Nephron (organoid): ENCODE results near the gene KCND3.

Experiments used
- H3K27ac Mint-ChIP-seq, 3 experiments: 2 replicates each; pipeline ENCODE4 v1.8.0; 2020; ENCODE audit warnings: mixed read lengths in 3 of 3, mild to moderate bottlenecking in 2 of 3, moderate library complexity in 1 of 3
- H3K27me3 Mint-ChIP-seq: 2 replicates; pipeline ENCODE4 v1.8.0; 2021; ENCODE audit warnings: low read depth, mild to moderate bottlenecking, moderate library complexity, mixed read lengths
- H3K36me3 Mint-ChIP-seq: 2 replicates; pipeline ENCODE4 v1.8.0; 2020; ENCODE audit warnings: low read depth, mixed read lengths
- H3K4me1 Mint-ChIP-seq: 2 replicates; pipeline ENCODE4 v1.8.0; 2020; ENCODE audit warnings: mixed read lengths
- H3K4me3 Mint-ChIP-seq, 3 experiments: 2 replicates each; pipeline ENCODE4 v1.8.0; 2020; ENCODE audit warnings: mild to moderate bottlenecking in 3 of 3, mixed read lengths in 3 of 3, moderate library complexity in 2 of 3
- H3K9me3 Mint-ChIP-seq: 2 replicates; pipeline ENCODE4 v1.8.0; 2020; ENCODE audit warnings: mixed read lengths
- TF ChIP-seq, protein P1 (sequence below), 3 experiments: fragments of 200-600 bp; sonication (generic); IDR thresholded peaks; one replicate each; pipeline ENCODE4 v1.5.0; 2021; ENCODE audit warnings: antibody characterized with exemption in 3 of 3; ENCODE audit not compliant: unreplicated experiment in 3 of 3

KCND3 gene

DNA sequence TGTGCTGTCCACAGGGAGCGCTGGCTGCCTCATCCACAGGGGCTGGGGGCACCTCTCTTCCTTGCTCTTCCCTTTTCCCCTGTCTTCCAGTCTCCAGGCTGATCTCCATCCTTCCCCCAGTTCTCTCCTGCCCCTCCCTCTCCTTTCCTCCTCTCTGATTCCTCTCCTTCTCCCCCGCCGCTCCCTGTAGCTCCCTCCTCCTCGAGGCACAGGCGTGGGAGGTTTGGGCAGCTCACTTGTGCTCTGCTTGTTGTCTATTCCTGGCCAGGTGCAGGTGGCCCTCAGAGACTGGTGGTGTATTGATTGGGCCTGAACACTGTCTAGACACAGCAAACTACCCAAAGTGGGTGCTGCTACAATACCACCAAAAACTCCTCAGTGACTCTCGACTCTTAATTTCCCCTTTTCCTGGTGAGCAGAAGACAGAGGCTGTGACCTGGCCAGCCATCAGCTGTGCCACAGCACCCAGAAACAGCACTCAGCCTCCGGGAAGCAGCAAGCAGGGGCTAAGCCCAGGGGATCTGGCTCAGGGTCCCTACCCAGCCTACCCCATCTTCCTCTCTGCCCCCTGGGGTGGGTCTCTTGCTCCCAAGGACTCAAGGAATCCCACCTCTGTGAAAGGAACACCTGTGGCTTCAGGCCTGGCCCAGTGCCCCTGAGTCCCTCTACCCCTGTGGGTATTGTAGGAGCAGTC is 140.5 kb downstream of the KCND3 start:
- TF ChIP-seq, protein P1, sequence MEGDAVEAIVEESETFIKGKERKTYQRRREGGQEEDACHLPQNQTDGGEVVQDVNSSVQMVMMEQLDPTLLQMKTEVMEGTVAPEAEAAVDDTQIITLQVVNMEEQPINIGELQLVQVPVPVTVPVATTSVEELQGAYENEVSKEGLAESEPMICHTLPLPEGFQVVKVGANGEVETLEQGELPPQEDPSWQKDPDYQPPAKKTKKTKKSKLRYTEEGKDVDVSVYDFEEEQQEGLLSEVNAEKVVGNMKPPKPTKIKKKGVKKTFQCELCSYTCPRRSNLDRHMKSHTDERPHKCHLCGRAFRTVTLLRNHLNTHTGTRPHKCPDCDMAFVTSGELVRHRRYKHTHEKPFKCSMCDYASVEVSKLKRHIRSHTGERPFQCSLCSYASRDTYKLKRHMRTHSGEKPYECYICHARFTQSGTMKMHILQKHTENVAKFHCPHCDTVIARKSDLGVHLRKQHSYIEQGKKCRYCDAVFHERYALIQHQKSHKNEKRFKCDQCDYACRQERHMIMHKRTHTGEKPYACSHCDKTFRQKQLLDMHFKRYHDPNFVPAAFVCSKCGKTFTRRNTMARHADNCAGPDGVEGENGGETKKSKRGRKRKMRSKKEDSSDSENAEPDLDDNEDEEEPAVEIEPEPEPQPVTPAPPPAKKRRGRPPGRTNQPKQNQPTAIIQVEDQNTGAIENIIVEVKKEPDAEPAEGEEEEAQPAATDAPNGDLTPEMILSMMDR (IDR thresholded peaks at IDR 0.05; ENCODE audit: unreplicated experiment in 3 of 3): no peak
- Mint-ChIP-seq H3K36me3 (no peaks in the 10 kb centered on the region), H3K4me1 (peaks cover 5% of the 10 kb centered on the region), H3K27ac (no peak overlapping the region), H3K27me3 (peaks cover 17% of the 10 kb centered on the region), H3K4me3 (no peak overlapping the region), H3K9me3 (no peaks in the 10 kb centered on the region)

- Mint-ChIP-seq H3K36me3 (no peaks in the 10 kb centered on the region), H3K4me1 (no peaks in the 10 kb centered on the region), H3K27ac (no peak overlapping the region), H3K27me3 (peaks cover 17% of the 10 kb centered on the region), H3K4me3 (no peak overlapping the region), H3K9me3 (no peaks in the 10 kb centered on the region)
- TF ChIP-seq, protein P1 (IDR thresholded peaks at IDR 0.05; ENCODE audit: unreplicated experiment in 3 of 3): no peak
These were observed 142.0 kb downstream of the KCND3 start for GRCh38 chr1:111847466-111847865.

DNA sequence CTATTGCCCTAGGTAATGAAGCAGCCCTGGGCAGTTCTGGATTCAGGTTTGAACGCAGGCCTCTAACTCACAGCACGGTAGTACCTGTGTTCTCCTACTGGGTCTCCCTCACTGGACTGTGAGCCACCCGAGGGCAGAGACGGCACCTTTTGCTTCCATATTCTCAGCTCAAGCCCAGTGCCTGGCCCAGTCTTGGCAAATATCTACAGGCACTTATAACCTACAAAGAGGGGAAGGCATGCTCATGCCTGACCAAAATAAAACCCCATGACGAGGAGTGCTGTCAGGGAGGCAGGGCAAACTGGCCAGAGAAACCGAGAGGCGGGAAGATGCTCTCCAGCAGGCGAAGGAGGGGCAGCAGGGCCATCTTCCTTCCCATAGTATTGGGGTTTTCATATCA is 142.6 kb downstream of the KCND3 start:
- no peaks in the 10 kb centered on the region for H3K36me3 Mint-ChIP-seq
- no peaks in the 10 kb centered on the region for H3K9me3 Mint-ChIP-seq
- peaks cover 17% of the 10 kb centered on the region for H3K27me3 Mint-ChIP-seq
- H3K4me1 Mint-ChIP-seq: no peaks in the 10 kb centered on the region
- TF ChIP-seq, protein P1 (IDR thresholded peaks at IDR 0.05; ENCODE audit: unreplicated experiment in 3 of 3): no peak
- H3K27ac Mint-ChIP-seq: no peak overlapping the region
- H3K4me3 Mint-ChIP-seq: no peak overlapping the region

DNA sequence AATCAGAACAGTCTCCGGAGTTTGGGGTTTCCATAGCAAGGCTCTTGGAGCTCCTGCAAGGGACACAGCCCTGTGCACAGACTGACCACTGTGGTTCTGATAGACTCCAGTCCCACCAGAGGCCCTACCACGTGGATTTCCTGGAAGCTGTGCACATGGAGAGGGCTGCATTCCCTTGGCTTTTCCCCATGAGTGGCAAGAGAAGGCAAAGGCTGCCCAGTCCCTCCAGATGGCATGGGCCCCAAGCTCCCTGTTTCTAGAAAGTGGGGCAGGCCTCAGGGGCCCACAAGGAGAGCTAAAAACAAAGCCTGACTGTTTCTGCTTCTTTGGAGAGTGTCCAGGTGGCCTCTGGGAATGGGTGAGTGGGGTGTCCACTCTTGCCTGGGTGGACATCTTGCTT is 146.3 kb downstream of the KCND3 start:
- Mint-ChIP-seq H3K27ac (no peak overlapping the region), H3K9me3 (no peaks in the 10 kb centered on the region), H3K4me1 (no peaks in the 10 kb centered on the region), H3K36me3 (no peaks in the 10 kb centered on the region), H3K4me3 (no peak overlapping the region), H3K27me3 (peaks cover 9% of the 10 kb centered on the region)
- TF ChIP-seq, protein P1 (IDR thresholded peaks at IDR 0.05; ENCODE audit: unreplicated experiment in 3 of 3): no peak

DNA sequence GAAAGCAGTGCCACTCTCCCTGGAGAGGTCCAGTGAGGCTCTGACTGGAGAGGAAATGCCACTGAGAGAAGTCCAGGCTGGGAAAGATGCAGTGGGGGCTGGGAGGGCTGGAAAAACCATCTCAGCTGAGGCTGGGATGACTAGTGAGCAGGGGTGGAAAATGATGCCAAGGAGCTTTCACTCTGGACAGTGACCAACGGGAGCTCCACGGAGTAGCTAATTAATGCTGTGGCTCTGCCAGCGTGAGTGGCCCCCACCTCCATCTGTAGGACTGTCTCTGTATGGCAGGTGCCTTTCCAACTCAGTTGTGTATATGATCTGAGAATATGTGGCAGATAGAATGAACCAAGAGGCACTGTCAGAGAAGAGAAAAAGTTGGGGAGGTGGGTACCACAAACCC is 147.1 kb downstream of the KCND3 start:
- no peaks in the 10 kb centered on the region for H3K36me3 Mint-ChIP-seq
- H3K27ac Mint-ChIP-seq: no peak overlapping the region
- TF ChIP-seq, protein P1 (IDR thresholded peaks at IDR 0.05; ENCODE audit: unreplicated experiment in 3 of 3): no peak
- H3K4me3 Mint-ChIP-seq: no peak overlapping the region
- H3K9me3 Mint-ChIP-seq: no peaks in the 10 kb centered on the region
- H3K4me1 Mint-ChIP-seq: no peaks in the 10 kb centered on the region
- peaks cover 9% of the 10 kb centered on the region for H3K27me3 Mint-ChIP-seq

DNA sequence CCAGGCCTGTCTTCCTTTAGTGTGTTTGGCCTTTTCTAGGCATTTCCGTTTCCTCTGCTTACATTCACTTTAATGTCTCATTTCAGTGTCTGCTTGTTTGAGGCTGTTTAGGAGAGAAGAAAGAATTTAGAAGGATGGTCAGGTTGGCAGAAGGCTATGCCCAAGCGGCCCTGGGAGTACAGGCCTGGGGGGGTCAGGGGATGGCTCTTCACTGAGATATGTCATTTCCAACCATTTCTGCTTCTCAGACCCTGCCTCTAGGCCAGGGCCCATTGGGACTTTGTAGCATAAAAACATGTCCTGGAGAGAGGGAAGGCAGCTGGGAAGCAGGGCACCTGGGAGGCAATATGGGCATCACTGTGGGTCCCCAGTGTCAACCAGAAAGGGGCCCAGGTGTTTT is 147.7 kb downstream of the KCND3 start:
- H3K27me3 Mint-ChIP-seq: peaks cover 7% of the 10 kb centered on the region
- H3K27ac Mint-ChIP-seq: no peak overlapping the region
- no peaks in the 10 kb centered on the region for H3K9me3 Mint-ChIP-seq
- H3K4me1 Mint-ChIP-seq: no peaks in the 10 kb centered on the region
- no peaks in the 10 kb centered on the region for H3K36me3 Mint-ChIP-seq
- TF ChIP-seq, protein P1 (IDR thresholded peaks at IDR 0.05; ENCODE audit: unreplicated experiment in 3 of 3): no peak
- H3K4me3 Mint-ChIP-seq: no peak overlapping the region
